Heart left ventricle (tissue), 13 donors: ENCODE data around the gene EFCC1.

Experiments
- POLR2A ChIP-seq, 2 donors: fragments of 450-650 bp; IDR thresholded peaks; one replicate each; pipeline ENCODE4 v1.6.1; 2017; ENCODE audit warnings: antibody characterized with exemption in 2 of 2, mild to moderate bottlenecking in 2 of 2, moderate library complexity in 2 of 2
- TF ChIP-seq, protein P1 (sequence below), 12 donors: fragments of 200-600 bp; sonication (generic) in 4 of 12; IDR thresholded peaks; one replicate each; pipeline versions ENCODE4 v1.5.0 to v1.8.0; 2018 to 2022; ENCODE audit warnings: antibody characterized with exemption in 12 of 12, mild to moderate bottlenecking in 5 of 12
- donor health status: ischemic (EF 13 %, LVEDD 7.1; RV severe dilation, severe dysfunction).
- donor health status: DM: no; HTN: yes; CAD: no.
- donor health status: DM: no; HTN: no; CAD: no.
- donor health status: ischemic (EF 25% LVEDD 6.9; RV normal size, moderate dysfunction).
- donor health status: ischemic (EF 25% LVEDD 5.7; RV mildly dilated, moderate dysfunction).
- donor health status: ischemic (EF 35%, LVEDD 5.7; RV mildly dilated, moderate dysfunction).
- donor health status: nonischemic (EF 11% LVEDD 7.7; RV severe dilation, severe dysfunction).
- donor health status: DM: yes; HTN: yes; CAD: no.
- donor health status: PGD.
- donor health status: ischemic (EF 29% LVEDD 5.4; RV normal size, mild dysfunction).
- donor health status: nonischemic (EF 23%, LVEDD 6.1; RV moderate dilation, normal function).

DNA sequence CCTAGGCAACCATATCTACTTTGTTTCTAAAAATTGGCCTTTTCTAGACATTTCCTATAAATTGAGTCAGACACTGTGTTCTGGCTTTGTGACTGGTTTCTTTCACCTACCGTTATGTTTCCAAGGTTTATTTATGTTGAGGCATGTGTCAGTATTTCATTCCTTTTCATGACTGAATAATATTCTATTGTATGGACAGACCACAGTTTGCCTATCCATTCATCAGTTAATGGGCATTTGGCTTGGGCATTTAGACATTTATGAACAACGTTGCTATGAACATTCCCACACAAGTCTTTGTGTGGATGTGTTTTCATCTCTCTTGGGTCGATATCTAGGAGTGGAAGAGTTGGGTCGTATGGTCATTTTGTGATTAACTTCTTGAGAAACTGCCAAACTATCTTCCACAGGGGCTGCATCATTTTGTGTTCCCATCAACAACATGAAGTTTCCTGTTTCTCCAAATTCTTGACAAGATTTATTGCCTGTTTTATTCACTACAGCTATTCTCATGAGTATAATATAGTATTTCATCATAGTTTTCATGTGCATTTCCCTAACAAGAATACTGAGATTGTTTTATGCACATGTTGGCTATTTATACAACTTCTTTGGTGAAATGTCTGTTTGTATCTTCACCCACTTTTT, 3.5 kb upstream of the EFCC1 start:
- TF ChIP-seq, protein P1, sequence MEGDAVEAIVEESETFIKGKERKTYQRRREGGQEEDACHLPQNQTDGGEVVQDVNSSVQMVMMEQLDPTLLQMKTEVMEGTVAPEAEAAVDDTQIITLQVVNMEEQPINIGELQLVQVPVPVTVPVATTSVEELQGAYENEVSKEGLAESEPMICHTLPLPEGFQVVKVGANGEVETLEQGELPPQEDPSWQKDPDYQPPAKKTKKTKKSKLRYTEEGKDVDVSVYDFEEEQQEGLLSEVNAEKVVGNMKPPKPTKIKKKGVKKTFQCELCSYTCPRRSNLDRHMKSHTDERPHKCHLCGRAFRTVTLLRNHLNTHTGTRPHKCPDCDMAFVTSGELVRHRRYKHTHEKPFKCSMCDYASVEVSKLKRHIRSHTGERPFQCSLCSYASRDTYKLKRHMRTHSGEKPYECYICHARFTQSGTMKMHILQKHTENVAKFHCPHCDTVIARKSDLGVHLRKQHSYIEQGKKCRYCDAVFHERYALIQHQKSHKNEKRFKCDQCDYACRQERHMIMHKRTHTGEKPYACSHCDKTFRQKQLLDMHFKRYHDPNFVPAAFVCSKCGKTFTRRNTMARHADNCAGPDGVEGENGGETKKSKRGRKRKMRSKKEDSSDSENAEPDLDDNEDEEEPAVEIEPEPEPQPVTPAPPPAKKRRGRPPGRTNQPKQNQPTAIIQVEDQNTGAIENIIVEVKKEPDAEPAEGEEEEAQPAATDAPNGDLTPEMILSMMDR (IDR thresholded peaks at IDR 0.05), result no peak
- no peak for TF ChIP-seq POLR2A (IDR thresholded peaks at IDR 0.05)
